Stromal cell of bone marrow (primary cell): Measurements from ENCODE around the gene POGLUT3.

Experiments used
- DNase-seq: peaks from one replicate; pipeline ENCODE4 v3.0.0-alpha.2; 2012; ENCODE audit warnings: low read depth

The POGLUT3 gene

GRCh38 chr11:108500721-108501120 lies 2.5 kb upstream of the POGLUT3 start:
- DNase-seq = no peak

GRCh38 chr11:108500169-108500568 lies 2.0 kb upstream of the POGLUT3 start:
- DNase-seq = no peak

- DNase-seq = no peak
These were observed 728 bp upstream of the POGLUT3 start for GRCh38 chr11:108498816-108499408.

GRCh38 chr11:108497317-108498045 lies 703 bp downstream of the POGLUT3 start:
- peak; percentile 98 for DNase-seq

GRCh38 chr11:108496643-108497256 lies 1.4 kb downstream of the POGLUT3 start:
- no peak for DNase-seq

- no peak for DNase-seq
These were observed 2.9 kb downstream of the POGLUT3 start for GRCh38 chr11:108495326-108495725.

- no peak for DNase-seq
These were observed 4.0 kb downstream of the POGLUT3 start for GRCh38 chr11:108494182-108494581.

- DNase-seq = no peak
These were observed 6.2 kb downstream of the POGLUT3 start for GRCh38 chr11:108491936-108492335.

- DNase-seq = no peak
These were observed 11.4 kb downstream of the POGLUT3 start for GRCh38 chr11:108486828-108487227.

- DNase-seq = no peak
These were observed 11.9 kb downstream of the POGLUT3 start for GRCh38 chr11:108486331-108486730.

- DNase-seq = no peak
These were observed 15.0 kb downstream of the POGLUT3 start for GRCh38 chr11:108483163-108483562.

GRCh38 chr11:108474664-108475463 lies 23.3 kb downstream of the POGLUT3 start:
- no peak for DNase-seq

- no peak for DNase-seq
These were observed 25.5 kb downstream of the POGLUT3 start for GRCh38 chr11:108472681-108473080.

- no peak for DNase-seq
These were observed 29.7 kb downstream of the POGLUT3 start for GRCh38 chr11:108468478-108468864.

GRCh38 chr11:108467091-108467823 lies 30.9 kb downstream of the POGLUT3 start, which contains the start of gene C11orf65:
Gene C11orf65, minus strand, starts transcription at chr11:108467529. Its CDS starts 5,970 bp downstream, at chr11:108461559.
- DNase-seq = peak; percentile 94

- no peak for DNase-seq
These were observed 31.8 kb downstream of the POGLUT3 start for GRCh38 chr11:108466405-108466804.

- no peak for DNase-seq
These were observed 44.9 kb downstream of the POGLUT3 start for GRCh38 chr11:108453207-108453835.
